ENCODE measurements around the gene NRG3.

Gene NRG3

DNA sequence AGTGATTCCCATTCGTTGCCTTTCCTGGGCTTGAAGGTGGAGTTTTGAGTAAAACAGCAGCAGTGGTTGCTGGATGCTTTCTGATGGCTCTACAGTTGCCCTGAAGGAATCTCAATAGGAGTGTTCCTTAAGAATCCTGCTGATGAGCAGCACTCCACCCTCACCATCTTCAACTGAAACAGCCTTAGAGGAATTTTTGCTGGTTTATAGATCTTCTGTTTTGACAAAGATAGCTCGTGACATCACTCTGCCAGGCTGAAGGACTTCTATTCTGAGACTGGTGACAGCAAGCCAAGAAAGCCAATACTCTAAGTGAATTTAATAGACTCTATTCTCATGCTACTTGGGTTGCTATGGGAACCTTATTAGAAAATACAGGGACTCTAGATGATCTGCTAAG is 1014.7 kb downstream of the NRG3 start:
- no peak for DNase-seq (ENCODE audit: low read depth)
- TF ChIP-seq, protein P1, sequence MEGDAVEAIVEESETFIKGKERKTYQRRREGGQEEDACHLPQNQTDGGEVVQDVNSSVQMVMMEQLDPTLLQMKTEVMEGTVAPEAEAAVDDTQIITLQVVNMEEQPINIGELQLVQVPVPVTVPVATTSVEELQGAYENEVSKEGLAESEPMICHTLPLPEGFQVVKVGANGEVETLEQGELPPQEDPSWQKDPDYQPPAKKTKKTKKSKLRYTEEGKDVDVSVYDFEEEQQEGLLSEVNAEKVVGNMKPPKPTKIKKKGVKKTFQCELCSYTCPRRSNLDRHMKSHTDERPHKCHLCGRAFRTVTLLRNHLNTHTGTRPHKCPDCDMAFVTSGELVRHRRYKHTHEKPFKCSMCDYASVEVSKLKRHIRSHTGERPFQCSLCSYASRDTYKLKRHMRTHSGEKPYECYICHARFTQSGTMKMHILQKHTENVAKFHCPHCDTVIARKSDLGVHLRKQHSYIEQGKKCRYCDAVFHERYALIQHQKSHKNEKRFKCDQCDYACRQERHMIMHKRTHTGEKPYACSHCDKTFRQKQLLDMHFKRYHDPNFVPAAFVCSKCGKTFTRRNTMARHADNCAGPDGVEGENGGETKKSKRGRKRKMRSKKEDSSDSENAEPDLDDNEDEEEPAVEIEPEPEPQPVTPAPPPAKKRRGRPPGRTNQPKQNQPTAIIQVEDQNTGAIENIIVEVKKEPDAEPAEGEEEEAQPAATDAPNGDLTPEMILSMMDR (IDR thresholded peaks at IDR 0.05; ENCODE audit: low read length, missing control alignments): no peak
- H3K4me3 ChIP-seq (replicated peaks; ENCODE audit: low read depth, low read length): no peak overlapping the region

DNA sequence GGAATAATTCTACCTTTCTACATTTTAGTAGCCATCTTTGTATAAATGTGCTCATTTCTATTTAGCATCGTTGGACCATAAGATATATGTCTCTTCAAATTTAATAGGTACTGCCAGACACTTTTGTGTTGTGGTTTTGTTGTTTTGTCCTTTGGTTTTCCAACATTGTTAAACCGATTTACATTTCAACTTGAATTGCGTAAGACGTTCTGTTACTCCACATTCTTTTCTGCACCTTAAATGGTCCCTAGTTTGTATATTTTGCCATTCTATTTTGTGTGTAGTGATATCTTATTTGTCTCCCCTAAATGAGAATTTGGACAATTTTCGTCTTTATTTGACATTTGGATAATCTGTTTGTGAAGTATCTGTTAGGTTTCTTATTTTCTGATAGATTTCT is 1015.6 kb downstream of the NRG3 start:
- DNase-seq (ENCODE audit: low read depth): no peak
- TF ChIP-seq, protein P1 (IDR thresholded peaks at IDR 0.05; ENCODE audit: low read length, missing control alignments): no peak
- no peak overlapping the region for H3K4me3 ChIP-seq (replicated peaks; ENCODE audit: low read depth, low read length)

DNA sequence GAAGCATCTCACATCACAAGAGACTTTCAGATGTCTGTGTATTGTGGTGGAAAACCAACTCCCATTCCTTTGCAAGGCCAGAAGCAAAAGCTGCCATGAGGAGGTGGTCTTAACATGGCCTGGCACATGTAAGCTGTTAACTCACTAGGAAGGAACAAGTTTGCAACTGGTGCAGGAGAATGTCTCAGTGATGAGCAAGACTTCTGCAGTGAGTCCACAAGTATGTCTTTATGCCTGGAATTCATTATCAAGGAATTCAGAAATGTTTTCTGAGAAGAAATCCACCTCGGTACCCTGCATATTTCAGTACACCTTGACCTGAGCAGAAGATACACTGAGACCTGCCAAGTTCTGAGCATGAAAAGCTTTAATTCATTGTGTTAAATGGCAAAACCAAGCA is 1033.1 kb downstream of the NRG3 start:
- no peak overlapping the region for H3K4me3 ChIP-seq (replicated peaks; ENCODE audit: low read depth, low read length)
- no peak for DNase-seq (ENCODE audit: low read depth)
- TF ChIP-seq, protein P1 (IDR thresholded peaks at IDR 0.05; ENCODE audit: low read length, missing control alignments): no peak

DNA sequence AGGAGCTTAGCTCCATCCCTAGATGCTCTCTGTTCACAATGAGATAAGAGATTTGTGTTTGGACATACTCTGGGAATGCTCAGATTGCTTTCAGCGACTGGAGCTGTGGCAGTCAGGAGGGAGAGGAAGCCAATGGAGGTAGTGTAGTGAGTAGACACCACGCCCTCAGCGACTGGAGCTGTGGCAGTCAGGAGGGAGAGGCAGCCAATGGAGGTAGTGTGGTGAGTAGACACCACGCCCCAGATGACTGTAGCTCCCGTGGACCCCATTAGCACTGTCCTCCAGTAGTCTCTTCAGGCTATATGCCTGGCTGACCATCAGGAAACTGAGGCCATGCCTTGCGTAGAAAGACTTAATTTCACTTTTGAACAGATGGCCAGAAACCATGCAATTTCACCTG is 1033.8 kb downstream of the NRG3 start:
- TF ChIP-seq, protein P1 (IDR thresholded peaks at IDR 0.05; ENCODE audit: low read length, missing control alignments): no peak
- no peak for DNase-seq (ENCODE audit: low read depth)
- H3K4me3 ChIP-seq (replicated peaks; ENCODE audit: low read depth, low read length): no peak overlapping the region

DNA sequence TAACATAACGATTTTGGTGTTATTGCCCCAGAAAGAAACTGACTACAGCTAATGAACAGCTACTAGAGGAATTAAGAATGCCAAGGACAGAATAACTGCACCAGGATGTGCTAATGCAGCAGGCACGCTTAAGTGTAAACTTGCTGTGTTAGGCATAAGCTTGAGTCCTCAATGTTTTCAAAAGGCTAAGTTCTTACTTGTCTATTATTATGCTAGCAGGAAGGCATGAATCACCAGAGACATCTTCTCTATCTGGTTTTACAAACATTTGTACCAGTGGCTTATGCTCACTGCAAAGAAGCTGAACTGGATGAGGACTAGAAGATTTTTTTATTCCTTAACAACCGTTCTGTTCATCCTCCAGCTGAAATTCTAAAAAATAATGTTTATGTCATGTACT is 1035.3 kb downstream of the NRG3 start:
- no peak for DNase-seq (ENCODE audit: low read depth)
- no peak overlapping the region for H3K4me3 ChIP-seq (replicated peaks; ENCODE audit: low read depth, low read length)
- TF ChIP-seq, protein P1 (IDR thresholded peaks at IDR 0.05; ENCODE audit: low read length, missing control alignments): no peak

DNA sequence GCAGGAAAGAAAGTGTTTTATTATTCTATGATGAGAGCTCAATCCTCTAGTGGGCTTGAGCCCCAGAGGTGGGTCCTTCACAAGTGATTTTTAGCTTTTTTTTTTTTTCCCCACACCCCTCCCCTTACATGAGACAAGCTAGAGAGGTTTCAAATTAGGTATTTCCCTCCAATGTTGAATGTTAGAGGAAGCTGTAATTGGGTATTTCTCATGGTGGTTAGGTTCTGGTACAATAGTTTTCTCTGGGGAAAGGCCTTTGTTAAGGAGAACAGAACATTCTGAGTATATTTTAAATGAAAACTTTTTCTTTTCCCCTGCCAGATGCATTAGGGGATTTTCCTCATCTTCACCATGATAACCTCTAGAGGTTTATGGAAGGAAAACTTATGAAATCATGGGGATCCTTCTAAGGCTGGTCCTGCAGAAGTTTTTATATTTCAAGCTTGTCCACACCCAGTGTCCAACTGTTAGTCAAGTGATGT is 1039.7 kb downstream of the NRG3 start:
- H3K4me3 ChIP-seq (replicated peaks; ENCODE audit: low read depth, low read length): no peak overlapping the region
- no peak for DNase-seq (ENCODE audit: low read depth)
- TF ChIP-seq, protein P1 (IDR thresholded peaks at IDR 0.05; ENCODE audit: low read length, missing control alignments): no peak

DNA sequence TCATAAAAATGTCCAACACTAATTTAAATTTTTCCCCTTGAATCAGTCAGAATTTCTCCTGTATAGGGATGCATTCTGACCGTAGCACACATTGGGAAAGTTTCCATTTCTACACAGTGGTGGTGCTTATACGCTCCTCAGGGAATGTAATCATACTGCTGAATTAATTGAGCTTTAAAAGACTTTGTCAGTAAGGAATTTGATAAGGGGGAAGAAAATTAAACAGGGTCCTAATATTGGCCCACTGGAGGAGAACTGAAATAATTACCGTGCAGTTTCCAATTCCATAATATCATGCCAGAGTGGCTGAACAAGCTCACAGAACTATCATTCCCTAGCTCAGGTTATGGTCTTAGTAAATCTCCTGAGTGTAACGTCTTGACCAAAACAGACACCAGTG is 1041.9 kb downstream of the NRG3 start:
- TF ChIP-seq, protein P1 (IDR thresholded peaks at IDR 0.05; ENCODE audit: low read length, missing control alignments): no peak
- no peak overlapping the region for H3K4me3 ChIP-seq (replicated peaks; ENCODE audit: low read depth, low read length)
- no peak for DNase-seq (ENCODE audit: low read depth)

Measured in fibroblast of pulmonary artery (primary cell).